Uterus (tissue), 4 donors: ENCODE measurements around the gene LTN1. TPM values are rescaled to one million over a fixed set of nuclear protein-coding genes. Genes with fewer than 3 reads are reported as not detected.

Experiments
- DNase-seq, 2 donors: peaks; one replicate each; pipeline ENCODE4 v3.0.0-alpha.2; 2019 to 2020
- H3K27ac ChIP-seq, 2 donors: fragments of 200-600 bp; sonication (generic); 1 replicate in 1 of 2; 2 replicates in 1 of 2; pipeline ENCODE4 v1.5.1; 2016 to 2018
- H3K27me3 ChIP-seq, 2 donors: fragments of 200-600 bp; sonication (generic); one replicate each; pipeline ENCODE4 v1.5.1; 2018 to 2019; ENCODE audit warnings: control low read depth in 1 of 2
- H3K36me3 ChIP-seq, 2 donors: fragments of 200-600 bp; sonication (generic); one replicate each; pipeline ENCODE4 v1.5.1; 2019; ENCODE audit warnings: control low read depth in 1 of 2
- H3K4me1 ChIP-seq, 2 donors: fragments of 200-600 bp; sonication (generic); one replicate each; pipeline ENCODE4 v1.5.1; 2018 to 2019; ENCODE audit warnings: control low read depth in 1 of 2
- H3K4me3 ChIP-seq, 2 donors: fragments of 200-600 bp; sonication (generic); 1 replicate in 1 of 2; 2 replicates in 1 of 2; pipeline ENCODE4 v1.5.1; 2018 to 2019; ENCODE audit warnings: mild to moderate bottlenecking in 1 of 2
- H3K9me3 ChIP-seq, 2 donors: fragments of 200-600 bp; sonication (generic); one replicate each; pipeline ENCODE4 v1.5.1; 2019; ENCODE audit warnings: control low read depth in 1 of 2
- CTCF ChIP-seq, 4 experiments: fragments of 200-600 bp in 2 of 4; fragments of 450-650 bp in 2 of 4; sonication (generic) in 2 of 4; IDR thresholded peaks; one replicate each; pipeline ENCODE4 v1.5.1; 2016 to 2019; ENCODE audit warnings: antibody characterized with exemption in 4 of 4, mild to moderate bottlenecking in 2 of 4, moderate library complexity in 1 of 4
- POLR2A ChIP-seq, 2 donors: fragments of 450-650 bp; IDR thresholded peaks; one replicate each; pipeline ENCODE4 v1.6.1; 2016; ENCODE audit warnings: antibody characterized with exemption in 2 of 2, mild to moderate bottlenecking in 1 of 2, moderate library complexity in 1 of 2
- intact Hi-C: fragments of 100-400 bp; cut with DNase I; formaldehyde crosslinking; loops from one replicate; pipeline ENCODE4 v1.15.1; 2023; ENCODE audit warnings: low total_unique reads
- total RNA-seq, 4 donors: library from RNA; depleted of rRNA in 3 of 4; stranded (reverse); fragments of >200 nt in 3 of 4; gene quantifications; one replicate each; pipeline versions ENCODE4 v1.1.0 to v1.2.4, GENCODE V29; 2014 to 2023
- donor health status: DM: yes; HTN: yes; CAD: no.

LTN1 gene
- total RNA-seq, 4 donors from 2014 or later, result 13.8 to 61.0 (median 30.6) TPM

- no peak for DNase-seq
- H3K27ac ChIP-seq, result no peak overlapping the region
- H3K27me3 ChIP-seq, result no peaks in the 10 kb centered on the region
- H3K9me3 ChIP-seq, result no peaks in the 10 kb centered on the region
- H3K4me3 ChIP-seq, result no peak overlapping the region
- no peak for TF ChIP-seq POLR2A (IDR thresholded peaks at IDR 0.05)
- TF ChIP-seq CTCF (IDR thresholded peaks at IDR 0.05), result no peak
- intact Hi-C loops, result no loop called here
- H3K4me1 ChIP-seq, result no peaks in the 10 kb centered on the region
- H3K36me3 ChIP-seq, result no peaks in the 10 kb centered on the region
These were observed 36.8 kb upstream of the LTN1 start for GRCh38 chr21:29029524-29029923.

GRCh38 chr21:29025328-29025713 is 32.6 kb upstream of the LTN1 start:
- no peak for TF ChIP-seq CTCF (IDR thresholded peaks at IDR 0.05)
- intact Hi-C loops, result no loop called here
- Histone ChIP-seq H3K4me1 (no peaks in the 10 kb centered on the region), H3K4me3 (peak overlapping the region; percentile 88 to 90), H3K36me3 (no peaks in the 10 kb centered on the region), H3K27me3 (no peaks in the 10 kb centered on the region), H3K9me3 (no peaks in the 10 kb centered on the region), H3K27ac (peak overlapping the region; percentile 97 to 100)
- no peak for DNase-seq

GRCh38 chr21:29024474-29025327 is 32.0 kb upstream of the LTN1 start, which contains the start of gene USP16:
Gene USP16, plus strand, starts transcription at chr21:29024668. Its CDS starts 3,246 bp downstream, at chr21:29027914.
- Histone ChIP-seq H3K36me3 (no peaks in the 10 kb centered on the region), H3K9me3 (no peaks in the 10 kb centered on the region), H3K27me3 (no peaks in the 10 kb centered on the region), H3K4me1 (no peaks in the 10 kb centered on the region), H3K27ac (peak within 1 kb of the TSS; percentile 97 to 100), H3K4me3 (peak within 1 kb of the TSS; percentile 88 to 90)
- intact Hi-C loops, result no loop called here
- peak; percentile 95 to 96 for DNase-seq
- TF ChIP-seq POLR2A (IDR thresholded peaks at IDR 0.05) (peak in 1 of 2 donors; percentile 43), CTCF (IDR thresholded peaks at IDR 0.05) (peak in 1 of 4 experiments; percentile 38)

- DNase-seq, result no peak
- no peak overlapping the region for H3K4me3 ChIP-seq
- H3K4me1 ChIP-seq, result no peaks in the 10 kb centered on the region
- TF ChIP-seq POLR2A (IDR thresholded peaks at IDR 0.05) (no peak), CTCF (IDR thresholded peaks at IDR 0.05) (no peak)
- H3K9me3 ChIP-seq, result no peaks in the 10 kb centered on the region
- intact Hi-C loops, result no loop called here
- H3K36me3 ChIP-seq, result no peaks in the 10 kb centered on the region
- H3K27me3 ChIP-seq, result no peaks in the 10 kb centered on the region
- H3K27ac ChIP-seq, result no peak overlapping the region
These were observed 29.5 kb upstream of the LTN1 start for GRCh38 chr21:29022166-29022565.

- intact Hi-C loops, result no loop called here
- Histone ChIP-seq H3K36me3 (no peaks in the 10 kb centered on the region), H3K4me3 (peak overlapping the region; percentile 70 to 72), H3K27me3 (no peaks in the 10 kb centered on the region), H3K9me3 (no peaks in the 10 kb centered on the region), H3K27ac (peak overlapping the region; percentile 75 to 83), H3K4me1 (no peaks in the 10 kb centered on the region)
- DNase-seq, result no peak
- TF ChIP-seq POLR2A (IDR thresholded peaks at IDR 0.05) (no peak), CTCF (IDR thresholded peaks at IDR 0.05) (no peak)
These were observed 25.9 kb upstream of the LTN1 start for GRCh38 chr21:29018540-29018939.
